ENCODE data around the gene ADD3. TPM values are rescaled to one million over a fixed set of nuclear protein-coding genes. Genes with fewer than 3 reads are reported as not detected.

ADD3 gene
- polyA plus RNA-seq, 1 donor (not counting 4 experiments of a cell fraction or from before 2014, with no cell fraction given): 61.7 TPM

- FAIRE-seq: no peak
Observed at GRCh38 chr10:109973326-109973829, 34.4 kb upstream of the ADD3 start.

GRCh38 chr10:109974504-109975191 lies 33.1 kb upstream of the ADD3 start:
- H3K4me2 ChIP-seq (ENCODE audit: control insufficient read depth, extremely low read depth, insufficient read depth, low read depth, low read length): no peak overlapping the region
- no peaks in the 10 kb centered on the region for H3K9me3 ChIP-seq (ENCODE audit: control insufficient read depth, low read depth, low read length)
- H2AFZ ChIP-seq (ENCODE audit: control insufficient read depth, low read length): no peak overlapping the region
- no peaks in the 10 kb centered on the region for H3K4me1 ChIP-seq (ENCODE audit: control insufficient read depth, extremely low read depth, insufficient read depth, low read length)
- no peaks in the 10 kb centered on the region for H3K79me2 ChIP-seq (ENCODE audit: control insufficient read depth, insufficient read depth, low read length)
- DNase-seq (ENCODE audit: low read depth, low spot score) (no peak), FAIRE-seq (no peak)
- no peaks in the 10 kb centered on the region for H4K20me1 ChIP-seq (ENCODE audit: control insufficient read depth, extremely low read depth, insufficient read depth, low read length)
- H3K9me1 ChIP-seq (ENCODE audit: control insufficient read depth, extremely low read depth, insufficient read depth, low read length): no peaks in the 10 kb centered on the region
- H3K27me3 ChIP-seq (ENCODE audit: control insufficient read depth, extremely low read depth, insufficient read depth, low read length): no peaks in the 10 kb centered on the region
- dilution Hi-C loops (cut with MboI; ENCODE audit: extremely low pct_ligation_motif_present, low sequenced_read_pairs): no loop called here
- no peak overlapping the region for H3K9ac ChIP-seq (ENCODE audit: control insufficient read depth, extremely low read depth, insufficient read depth, low read length)
- no peak overlapping the region for H3K27ac ChIP-seq (ENCODE audit: control insufficient read depth, insufficient read depth, low read length)
- H3K4me3 ChIP-seq (ENCODE audit: control insufficient read depth in 2 of 3, extremely low read depth in 1 of 3, insufficient read depth in 2 of 3, low read depth in 1 of 3, low read length in 3 of 3): no peak overlapping the region
- no peak for TF ChIP-seq EZH2 (IDR thresholded peaks at IDR 0.05; ENCODE audit: low read length)
- H3K36me3 ChIP-seq (ENCODE audit: control insufficient read depth in 2 of 2, extremely low read depth in 1 of 2, insufficient read depth in 2 of 2, low read length in 2 of 2): no peaks in the 10 kb centered on the region

More at GRCh38 chr10:109973326-109973829, 34.4 kb upstream of the ADD3 start:
- TF ChIP-seq EZH2 (IDR thresholded peaks at IDR 0.05; ENCODE audit: low read length) (no peak), CTCF (optimal IDR thresholded peaks at IDR 0.05 in 1 of 3, IDR thresholded peaks at IDR 0.05 in 1 of 3, conservative IDR thresholded peaks at IDR 0.05 in 1 of 3; ENCODE audit: extremely low read depth in 1 of 3, insufficient read depth in 2 of 3, low read length in 3 of 3) (no peak)
- Histone ChIP-seq H3K36me3 (ENCODE audit: control insufficient read depth in 2 of 2, extremely low read depth in 1 of 2, insufficient read depth in 2 of 2, low read length in 2 of 2) (no peaks in the 10 kb centered on the region), H3K27me3 (ENCODE audit: control insufficient read depth, extremely low read depth, insufficient read depth, low read length) (no peaks in the 10 kb centered on the region), H3K4me2 (ENCODE audit: control insufficient read depth, extremely low read depth, insufficient read depth, low read depth, low read length) (no peak overlapping the region), H2AFZ (ENCODE audit: control insufficient read depth, low read length) (no peak overlapping the region), H3K9me1 (ENCODE audit: control insufficient read depth, extremely low read depth, insufficient read depth, low read length) (no peaks in the 10 kb centered on the region), H3K4me3 (ENCODE audit: control insufficient read depth in 2 of 3, extremely low read depth in 1 of 3, insufficient read depth in 2 of 3, low read depth in 1 of 3, low read length in 3 of 3) (no peak overlapping the region), H3K4me1 (ENCODE audit: control insufficient read depth, extremely low read depth, insufficient read depth, low read length) (no peaks in the 10 kb centered on the region), H4K20me1 (ENCODE audit: control insufficient read depth, extremely low read depth, insufficient read depth, low read length) (no peaks in the 10 kb centered on the region), H3K9ac (ENCODE audit: control insufficient read depth, extremely low read depth, insufficient read depth, low read length) (no peak overlapping the region), H3K79me2 (ENCODE audit: control insufficient read depth, insufficient read depth, low read length) (no peaks in the 10 kb centered on the region), H3K27ac (ENCODE audit: control insufficient read depth, insufficient read depth, low read length) (no peak overlapping the region), H3K9me3 (ENCODE audit: control insufficient read depth, low read depth, low read length) (no peaks in the 10 kb centered on the region)
- no peak for DNase-seq (ENCODE audit: low read depth, low spot score)
- dilution Hi-C loops (cut with MboI; ENCODE audit: extremely low pct_ligation_motif_present, low sequenced_read_pairs): no loop called here

All from keratinocyte (primary cell).